ENCODE measurements around the gene TMEM271.

TMEM271 gene

DNA sequence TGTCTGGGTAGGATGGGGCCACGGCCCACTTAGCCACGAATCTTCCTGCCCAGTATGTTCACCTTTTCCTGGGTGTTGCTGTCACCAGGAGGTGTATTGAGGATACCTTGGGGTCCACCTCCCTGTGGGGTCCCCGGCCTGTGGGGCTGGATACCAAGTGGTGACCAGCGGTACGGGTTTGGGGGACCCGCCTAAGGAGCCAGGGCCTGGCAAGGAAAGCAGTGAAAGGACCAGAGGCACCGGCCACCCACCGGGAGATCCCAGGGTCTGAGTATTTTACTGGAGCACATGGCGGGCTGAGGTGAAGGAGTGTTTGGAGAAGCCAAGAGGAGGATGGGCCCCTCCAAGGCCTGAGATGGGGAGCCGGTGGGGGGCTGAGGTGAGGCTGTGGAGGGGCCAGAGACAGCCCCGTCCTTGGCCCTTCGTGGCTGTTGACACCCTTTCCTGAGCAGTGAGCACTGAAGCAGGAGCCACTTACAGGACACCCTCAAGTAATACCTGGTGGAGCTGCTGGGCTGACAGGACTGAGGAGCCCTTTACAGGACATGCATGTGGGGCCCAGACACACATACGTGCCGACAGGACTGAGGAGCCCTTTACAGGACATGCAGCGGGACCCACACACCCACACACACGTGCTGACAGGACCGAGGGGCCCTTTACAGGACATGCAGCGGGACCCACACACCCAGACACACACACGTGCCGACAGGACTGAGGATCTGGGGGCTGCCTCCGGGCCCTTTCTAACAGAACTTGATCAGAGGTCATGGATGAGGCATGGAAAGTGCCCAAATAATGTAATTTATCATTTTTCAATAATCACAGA lies 38.4 kb downstream of the TMEM271 start:
- WGBS (ENCODE audit: extremely low coverage, insufficient coverage, insufficient read length), result no CpG with 5 or more reads among the region's 21 CpGs
- Histone ChIP-seq H3K4me2 (ENCODE audit: low read length) (no peak overlapping the region), H3K4me3 (ENCODE audit: low read depth, low read length) (no peak overlapping the region)

DNA sequence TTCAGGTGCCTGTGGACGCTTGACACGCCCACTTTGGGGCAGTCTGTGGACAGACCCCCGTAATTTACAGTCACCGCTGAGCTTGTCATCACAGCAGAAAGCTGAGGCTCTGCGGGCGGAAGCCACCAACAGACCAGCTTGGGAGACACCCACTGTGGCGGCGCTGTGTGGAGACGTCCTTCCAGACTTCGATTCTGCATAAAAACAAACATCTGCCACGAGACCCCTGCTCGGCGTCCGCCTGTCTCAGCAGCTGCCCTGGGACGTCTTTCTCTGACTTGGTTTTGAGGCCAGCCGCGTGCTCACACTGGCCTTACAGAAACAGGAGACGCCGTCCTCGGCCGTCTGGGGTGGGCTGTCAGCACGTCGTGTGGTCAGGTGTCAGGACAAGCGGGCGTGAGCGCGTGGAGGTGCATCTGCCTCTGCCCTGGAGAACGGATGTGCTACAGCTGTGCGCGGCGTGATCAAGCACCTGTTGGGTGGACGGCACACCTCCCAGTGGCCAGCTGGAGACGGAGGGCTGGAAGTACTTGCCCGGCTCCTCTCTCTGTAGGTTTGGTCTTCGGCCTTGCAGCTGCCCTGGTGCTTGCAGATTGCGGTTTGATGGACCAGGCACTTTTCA lies 39.6 kb downstream of the TMEM271 start:
- WGBS (ENCODE audit: extremely low coverage, insufficient coverage, insufficient read length), result no CpG with 5 or more reads among the region's 36 CpGs
- H2AK5ac ChIP-seq (ENCODE audit: low read length), result no peak overlapping the region

More for the DNA sequence above, 38.4 kb downstream of the TMEM271 start:
- H3K36me3 ChIP-seq (ENCODE audit: control insufficient read depth in 1 of 2, insufficient read depth in 2 of 2, low read length in 2 of 2), result peaks cover 51 to 55% of the 10 kb centered on the region in 2 experiments
- DNase-seq, result no peak
- H3K27me3 ChIP-seq (ENCODE audit: insufficient read depth, low read length), result no peaks in the 10 kb centered on the region
- no peak overlapping the region for H3K27ac ChIP-seq (ENCODE audit: low read depth, low read length)
- H4K12ac ChIP-seq (ENCODE audit: low read depth, low read length), result no peak overlapping the region
- no peak overlapping the region for H3K14ac ChIP-seq (ENCODE audit: low read length)
- H2BK12ac ChIP-seq (ENCODE audit: low read length), result no peak overlapping the region
- no peak overlapping the region for H3K18ac ChIP-seq (ENCODE audit: low read length)
- no peak overlapping the region for H2AK5ac ChIP-seq (ENCODE audit: low read length)
- no peak overlapping the region for H4K91ac ChIP-seq (ENCODE audit: low read depth, low read length)
- H3K79me1 ChIP-seq (ENCODE audit: low read length), result no peaks in the 10 kb centered on the region
- no peak overlapping the region for H3K23ac ChIP-seq (ENCODE audit: low read length)
- H2AFZ ChIP-seq (ENCODE audit: insufficient read depth, low read length, poor library complexity), result no peak overlapping the region
- H3K9ac ChIP-seq (ENCODE audit: low read length), result no peak overlapping the region
- no peaks in the 10 kb centered on the region for H3K9me3 ChIP-seq (ENCODE audit: insufficient read depth, low read depth, low read length)
- no peak overlapping the region for H3K4ac ChIP-seq (ENCODE audit: low read depth, low read length)
- H3K79me2 ChIP-seq (ENCODE audit: control insufficient read depth, insufficient read depth, low read length, poor library complexity), result no peaks in the 10 kb centered on the region
- H2BK5ac ChIP-seq (ENCODE audit: low read depth, low read length, poor library complexity), result no peak overlapping the region
- H3K4me1 ChIP-seq (ENCODE audit: control insufficient read depth in 1 of 2, insufficient read depth in 2 of 2, low read length in 2 of 2), result no peaks in the 10 kb centered on the region
- no peak overlapping the region for H2BK120ac ChIP-seq (ENCODE audit: insufficient read depth, low read length, poor library complexity)
- H4K8ac ChIP-seq (ENCODE audit: low read depth, low read length), result no peak overlapping the region

DNA sequence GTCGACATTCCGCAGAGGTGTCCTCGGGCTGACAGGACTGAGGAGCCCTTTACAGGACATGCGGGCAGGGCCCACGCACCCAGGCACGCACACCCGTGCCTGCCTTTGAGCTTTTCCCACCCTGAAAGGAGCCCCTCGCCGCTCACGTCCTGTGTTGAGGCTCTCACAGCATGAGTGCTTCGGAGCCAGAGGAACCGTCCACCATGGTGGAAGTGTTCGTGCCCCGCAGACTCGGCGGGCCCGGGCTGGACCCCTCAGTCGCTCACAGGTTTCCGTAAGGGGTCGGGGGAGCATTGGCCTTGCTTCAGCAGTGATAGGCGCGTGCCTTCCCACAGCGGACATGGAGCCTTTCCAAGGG lies 40.2 kb downstream of the TMEM271 start:
- no peaks in the 10 kb centered on the region for H3K4me1 ChIP-seq (ENCODE audit: control insufficient read depth in 1 of 2, insufficient read depth in 2 of 2, low read length in 2 of 2)
- no peaks in the 10 kb centered on the region for H3K79me2 ChIP-seq (ENCODE audit: control insufficient read depth, insufficient read depth, low read length, poor library complexity)

More for the DNA sequence above, 39.6 kb downstream of the TMEM271 start:
- H2BK120ac ChIP-seq (ENCODE audit: insufficient read depth, low read length, poor library complexity), result no peak overlapping the region
- H3K79me2 ChIP-seq (ENCODE audit: control insufficient read depth, insufficient read depth, low read length, poor library complexity), result no peaks in the 10 kb centered on the region
- no peaks in the 10 kb centered on the region for H3K9me3 ChIP-seq (ENCODE audit: insufficient read depth, low read depth, low read length)
- H4K91ac ChIP-seq (ENCODE audit: low read depth, low read length), result no peak overlapping the region
- H3K4me1 ChIP-seq (ENCODE audit: control insufficient read depth in 1 of 2, insufficient read depth in 2 of 2, low read length in 2 of 2), result no peaks in the 10 kb centered on the region
- no peak overlapping the region for H3K14ac ChIP-seq (ENCODE audit: low read length)
- no peak overlapping the region for H3K9ac ChIP-seq (ENCODE audit: low read length)
- H2BK12ac ChIP-seq (ENCODE audit: low read length), result no peak overlapping the region
- no peak overlapping the region for H3K27ac ChIP-seq (ENCODE audit: low read depth, low read length)
- DNase-seq, result no peak
- H3K23ac ChIP-seq (ENCODE audit: low read length), result no peak overlapping the region
- H2AFZ ChIP-seq (ENCODE audit: insufficient read depth, low read length, poor library complexity), result no peak overlapping the region
- H3K79me1 ChIP-seq (ENCODE audit: low read length), result no peaks in the 10 kb centered on the region
- no peak overlapping the region for H2BK5ac ChIP-seq (ENCODE audit: low read depth, low read length, poor library complexity)
- no peaks in the 10 kb centered on the region for H3K27me3 ChIP-seq (ENCODE audit: insufficient read depth, low read length)
- no peak overlapping the region for H3K4me3 ChIP-seq (ENCODE audit: low read depth, low read length)
- peaks cover 63 to 66% of the 10 kb centered on the region in 2 experiments for H3K36me3 ChIP-seq (ENCODE audit: control insufficient read depth in 1 of 2, insufficient read depth in 2 of 2, low read length in 2 of 2)
- no peak overlapping the region for H3K18ac ChIP-seq (ENCODE audit: low read length)
- no peak overlapping the region for H4K12ac ChIP-seq (ENCODE audit: low read depth, low read length)
- H3K4me2 ChIP-seq (ENCODE audit: low read length), result no peak overlapping the region
- H3K4ac ChIP-seq (ENCODE audit: low read depth, low read length), result no peak overlapping the region
- no peak overlapping the region for H4K8ac ChIP-seq (ENCODE audit: low read depth, low read length)

DNA sequence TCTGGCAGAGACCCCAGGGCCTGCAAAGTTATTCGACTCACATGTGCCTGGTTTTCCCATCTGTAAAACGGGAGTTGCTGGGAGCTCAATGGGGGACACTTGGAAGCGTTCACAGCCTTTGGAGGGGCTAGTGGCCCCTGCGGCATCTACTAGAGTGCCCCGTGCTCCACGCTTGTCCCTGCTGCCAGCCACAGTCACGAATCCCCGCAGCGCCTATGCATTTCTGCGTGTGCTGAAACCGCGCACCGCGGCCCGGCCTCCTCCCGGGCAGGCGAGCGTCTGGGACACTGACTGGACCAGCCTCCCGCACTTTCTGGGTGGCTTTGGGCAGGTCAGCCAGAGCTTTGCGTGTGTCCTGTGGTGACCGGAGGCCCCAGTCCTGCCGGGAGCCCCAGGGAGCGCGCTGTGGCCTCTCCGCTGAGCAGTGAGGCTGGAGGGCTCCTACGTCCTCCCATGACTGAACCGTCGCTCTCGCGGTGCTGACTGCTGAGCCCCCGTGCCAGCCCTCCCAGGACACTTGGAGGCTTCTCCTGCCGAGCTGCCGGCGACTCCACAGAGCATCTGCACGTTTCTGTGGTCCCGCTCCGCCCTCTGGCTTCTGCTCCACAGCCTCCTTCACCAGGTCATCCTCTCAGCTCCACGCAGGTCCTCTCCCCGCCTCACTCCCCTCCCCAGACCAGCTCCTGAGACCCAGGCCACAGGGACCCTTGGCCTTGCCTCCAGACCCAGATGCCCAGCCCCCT lies 40.7 kb downstream of the TMEM271 start:
- no peaks in the 10 kb centered on the region for H3K27me3 ChIP-seq (ENCODE audit: insufficient read depth, low read length)
- H3K9ac ChIP-seq (ENCODE audit: low read length), result no peak overlapping the region
- H2BK12ac ChIP-seq (ENCODE audit: low read length), result no peak overlapping the region
- no peak overlapping the region for H3K27ac ChIP-seq (ENCODE audit: low read depth, low read length)
- H3K23ac ChIP-seq (ENCODE audit: low read length), result no peak overlapping the region
- no peaks in the 10 kb centered on the region for H3K4me1 ChIP-seq (ENCODE audit: control insufficient read depth in 1 of 2, insufficient read depth in 2 of 2, low read length in 2 of 2)
- no peak overlapping the region for H2AFZ ChIP-seq (ENCODE audit: insufficient read depth, low read length, poor library complexity)
- peaks cover 71 to 75% of the 10 kb centered on the region in 2 experiments for H3K36me3 ChIP-seq (ENCODE audit: control insufficient read depth in 1 of 2, insufficient read depth in 2 of 2, low read length in 2 of 2)
- H3K14ac ChIP-seq (ENCODE audit: low read length), result no peak overlapping the region
- no peak overlapping the region for H3K4me2 ChIP-seq (ENCODE audit: low read length)
- H2BK5ac ChIP-seq (ENCODE audit: low read depth, low read length, poor library complexity), result no peak overlapping the region
- no peak overlapping the region for H4K12ac ChIP-seq (ENCODE audit: low read depth, low read length)
- H4K8ac ChIP-seq (ENCODE audit: low read depth, low read length), result no peak overlapping the region
- no peaks in the 10 kb centered on the region for H3K79me1 ChIP-seq (ENCODE audit: low read length)
- no peak overlapping the region for H2BK120ac ChIP-seq (ENCODE audit: insufficient read depth, low read length, poor library complexity)
- H3K79me2 ChIP-seq (ENCODE audit: control insufficient read depth, insufficient read depth, low read length, poor library complexity), result no peaks in the 10 kb centered on the region
- H3K18ac ChIP-seq (ENCODE audit: low read length), result no peak overlapping the region
- no peak for DNase-seq
- WGBS (ENCODE audit: extremely low coverage, insufficient coverage, insufficient read length), result no CpG with 5 or more reads among the region's 39 CpGs
- H3K4ac ChIP-seq (ENCODE audit: low read depth, low read length), result no peak overlapping the region
- H2AK5ac ChIP-seq (ENCODE audit: low read length), result no peak overlapping the region
- H3K4me3 ChIP-seq (ENCODE audit: low read depth, low read length), result no peak overlapping the region
- no peak overlapping the region for H4K91ac ChIP-seq (ENCODE audit: low read depth, low read length)
- no peaks in the 10 kb centered on the region for H3K9me3 ChIP-seq (ENCODE audit: insufficient read depth, low read depth, low read length)

More for the DNA sequence above, 40.2 kb downstream of the TMEM271 start:
- Histone ChIP-seq H3K79me1 (ENCODE audit: low read length) (no peaks in the 10 kb centered on the region), H3K36me3 (ENCODE audit: control insufficient read depth in 1 of 2, insufficient read depth in 2 of 2, low read length in 2 of 2) (peaks cover 69 to 72% of the 10 kb centered on the region in 2 experiments), H2BK5ac (ENCODE audit: low read depth, low read length, poor library complexity) (no peak overlapping the region), H4K91ac (ENCODE audit: low read depth, low read length) (no peak overlapping the region), H3K9ac (ENCODE audit: low read length) (no peak overlapping the region), H3K4me3 (ENCODE audit: low read depth, low read length) (no peak overlapping the region), H3K18ac (ENCODE audit: low read length) (no peak overlapping the region), H3K14ac (ENCODE audit: low read length) (no peak overlapping the region), H2BK120ac (ENCODE audit: insufficient read depth, low read length, poor library complexity) (no peak overlapping the region), H3K23ac (ENCODE audit: low read length) (no peak overlapping the region), H3K27me3 (ENCODE audit: insufficient read depth, low read length) (no peaks in the 10 kb centered on the region), H4K12ac (ENCODE audit: low read depth, low read length) (no peak overlapping the region), H3K4me2 (ENCODE audit: low read length) (no peak overlapping the region), H3K27ac (ENCODE audit: low read depth, low read length) (no peak overlapping the region), H3K9me3 (ENCODE audit: insufficient read depth, low read depth, low read length) (no peaks in the 10 kb centered on the region), H3K4ac (ENCODE audit: low read depth, low read length) (no peak overlapping the region), H2BK12ac (ENCODE audit: low read length) (no peak overlapping the region), H4K8ac (ENCODE audit: low read depth, low read length) (no peak overlapping the region), H2AK5ac (ENCODE audit: low read length) (no peak overlapping the region), H2AFZ (ENCODE audit: insufficient read depth, low read length, poor library complexity) (no peak overlapping the region)
- no peak for DNase-seq
- WGBS (ENCODE audit: extremely low coverage, insufficient coverage, insufficient read length), result no CpG with 5 or more reads among the region's 23 CpGs
